ENCODE results near the gene EFR3B.

EFR3B gene

DNA sequence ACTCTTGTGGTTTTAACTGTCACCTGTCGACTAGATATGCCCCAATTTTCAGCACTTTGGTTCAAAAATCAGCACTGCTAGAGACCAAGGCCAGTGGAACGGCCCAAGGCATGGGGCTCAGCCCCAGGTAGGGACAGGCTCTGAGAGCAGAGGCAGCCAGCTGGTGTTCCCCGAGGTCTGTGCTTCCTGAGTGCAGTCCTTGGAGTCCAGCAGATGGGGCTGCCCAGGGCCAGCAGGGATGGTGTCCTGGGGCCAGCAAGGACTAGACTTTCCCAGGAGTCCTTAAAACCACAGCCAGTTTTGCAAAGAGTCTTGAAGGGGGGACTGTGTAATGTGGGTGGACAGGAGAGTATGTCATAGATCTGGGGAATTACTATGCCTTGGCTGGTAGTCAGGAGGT, 70.2 kb downstream of the EFR3B start:
- no peak for TF ChIP-seq CTCF (IDR thresholded peaks at IDR 0.05; ENCODE audit: extremely low read depth, missing control alignments)
- no peak for DNase-seq (ENCODE audit: low spot score)

DNA sequence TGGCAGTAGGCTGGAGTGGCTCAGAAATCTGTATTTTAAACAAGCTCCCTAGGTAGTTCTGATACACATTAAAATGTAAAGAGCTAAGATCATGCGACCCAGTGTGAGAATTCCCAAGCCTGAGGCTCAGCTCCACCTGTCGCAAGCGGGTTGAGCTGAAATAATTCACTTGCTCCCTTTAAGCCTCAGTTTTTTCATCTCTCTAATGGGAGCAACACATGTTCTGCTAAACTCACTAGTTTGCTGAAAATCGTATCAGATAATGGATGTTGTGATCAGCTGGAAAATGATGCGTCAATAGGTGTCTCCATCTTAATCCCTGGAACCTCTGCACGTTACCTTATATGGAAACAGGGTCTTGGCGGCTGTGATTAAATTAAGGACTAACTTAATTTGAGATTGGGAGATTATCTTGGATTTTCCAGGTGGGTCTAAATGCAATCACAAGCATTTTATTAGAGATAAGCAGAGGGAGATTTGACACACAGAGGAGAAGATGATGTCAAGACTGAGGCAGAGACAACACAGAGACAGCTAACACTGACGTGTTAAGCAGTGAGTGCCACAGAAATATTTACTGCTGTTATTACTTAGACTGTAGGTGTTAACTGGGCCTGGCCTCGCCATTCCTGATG, 73.5 kb downstream of the EFR3B start:
- no peak for DNase-seq (ENCODE audit: low spot score)

DNA sequence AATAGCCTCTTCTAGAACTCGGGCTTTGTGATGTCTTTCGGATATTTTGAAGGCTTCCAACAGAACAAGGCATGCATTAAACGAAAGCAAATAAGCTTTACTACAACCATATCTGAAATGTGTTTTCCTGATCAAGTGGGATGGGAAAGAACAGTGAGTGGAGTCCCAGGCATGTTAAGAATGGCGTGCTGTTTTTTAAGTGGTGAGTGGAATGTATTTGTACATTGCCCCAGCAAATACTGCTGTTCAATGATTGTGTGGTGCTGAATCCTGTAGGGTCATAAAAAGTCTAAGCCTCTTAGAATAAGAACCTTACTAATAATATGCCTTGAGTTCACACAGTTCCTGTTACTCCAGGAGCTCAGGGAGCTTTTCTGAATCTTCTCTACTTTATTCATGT, 74.0 kb downstream of the EFR3B start:
- no peak for TF ChIP-seq CTCF (IDR thresholded peaks at IDR 0.05; ENCODE audit: extremely low read depth, missing control alignments)
- DNase-seq (ENCODE audit: low spot score): no peak

More for the DNA sequence above, 73.5 kb downstream of the EFR3B start:
- no peak for TF ChIP-seq CTCF (IDR thresholded peaks at IDR 0.05; ENCODE audit: extremely low read depth, missing control alignments)

DNA sequence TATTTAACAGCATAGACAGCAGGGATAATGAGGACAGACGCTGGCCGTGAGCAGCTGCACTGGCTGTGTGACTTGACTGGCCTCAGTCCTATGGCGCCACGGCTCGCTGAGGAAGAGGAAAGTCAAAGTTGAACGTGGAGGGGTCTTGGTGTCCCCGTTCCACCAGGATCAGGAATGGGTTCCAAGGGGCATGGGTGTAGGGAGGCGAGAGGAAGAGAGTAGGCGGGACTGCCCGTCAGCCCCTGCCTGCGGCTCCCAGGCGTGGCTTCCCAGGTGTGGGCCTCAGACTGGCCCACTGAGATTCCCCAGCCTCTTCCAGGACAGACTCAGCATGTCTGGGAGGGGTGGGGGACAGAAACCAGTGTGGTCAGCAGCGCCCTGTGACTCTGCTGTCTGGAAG, 75.1 kb downstream of the EFR3B start:
- no peak for DNase-seq (ENCODE audit: low spot score)
- no peak for TF ChIP-seq CTCF (IDR thresholded peaks at IDR 0.05; ENCODE audit: extremely low read depth, missing control alignments)

DNA sequence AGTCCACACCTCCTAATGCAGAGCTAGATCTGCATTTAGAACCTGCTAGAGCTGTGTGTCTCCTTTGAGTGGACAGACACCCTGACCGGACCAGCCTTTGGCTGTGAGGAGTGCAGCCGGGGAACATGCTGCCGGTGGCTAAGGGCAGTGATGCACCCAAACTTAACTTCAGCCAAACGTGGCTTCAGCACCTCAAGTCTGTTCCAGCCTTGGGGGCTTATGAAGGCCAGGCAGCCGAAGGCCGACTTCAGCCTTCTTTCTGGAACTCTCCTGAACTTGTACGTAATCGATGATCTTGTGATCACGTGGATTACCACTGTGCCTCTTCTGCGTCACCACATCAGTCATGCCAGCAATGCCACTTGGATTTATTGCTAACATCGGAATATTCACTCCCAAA, 77.4 kb downstream of the EFR3B start:
- DNase-seq (ENCODE audit: low spot score): no peak
- TF ChIP-seq CTCF (IDR thresholded peaks at IDR 0.05; ENCODE audit: extremely low read depth, missing control alignments): no peak

DNA sequence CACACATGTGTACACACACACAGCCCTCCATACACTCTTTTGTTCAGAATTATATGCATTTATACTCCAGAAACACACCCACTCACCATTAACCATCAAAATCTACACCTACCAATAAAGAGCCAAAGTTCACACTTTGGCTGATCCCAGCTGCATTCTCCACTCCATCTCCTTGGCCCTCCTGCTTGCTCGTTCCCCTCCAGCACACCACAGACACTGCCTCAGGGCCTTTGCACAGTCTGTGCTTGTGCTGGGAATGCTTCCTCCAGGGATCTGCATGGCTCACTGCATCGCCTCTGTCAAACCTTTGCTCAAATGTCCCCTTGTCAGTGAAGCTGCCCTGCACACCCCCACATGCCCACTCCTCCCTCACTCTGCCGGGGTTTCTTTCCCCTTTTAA, 80.5 kb downstream of the EFR3B start:
- DNase-seq (ENCODE audit: low spot score): no peak
- TF ChIP-seq CTCF (IDR thresholded peaks at IDR 0.05; ENCODE audit: extremely low read depth, missing control alignments): no peak

GRCh38 chr2:25123682-25124081, 81.8 kb downstream of the EFR3B start:
- no peak for TF ChIP-seq CTCF (IDR thresholded peaks at IDR 0.05; ENCODE audit: extremely low read depth, missing control alignments)
- DNase-seq (ENCODE audit: low spot score): no peak

Data from GM20000 (cell line).